Left kidney (tissue), 8 donors: Measurements from ENCODE around the gene GSAP. TPM values are rescaled to one million over a fixed set of nuclear protein-coding genes. Genes with fewer than 3 reads are reported as not detected.
"Not testable (repeated sequence)": the region's sequence is repeated elsewhere in the genome, so short reads cannot be mapped to it uniquely, and the experiment has no call there.

Experiments used
- DNase-seq: peaks from one replicate; pipeline ENCODE4 v3.0.0-alpha.2; 2013
- long read RNA-seq, 8 donors: transcript quantifications; one replicate each; lab custom pipeline, GENCODE V29; 2026
- polyA plus RNA-seq: library from polyadenylated mRNA; unstranded; fragments of 120-200 nt; gene quantifications from one replicate; pipeline ENCODE4 v1.2.1, GENCODE V29; 2013; ENCODE audit not compliant: insufficient read length

GSAP gene
- 16.6 TPM for polyA plus RNA-seq
- long read RNA-seq, donor 1, result 0 reads
- long read RNA-seq, donor 2, partial matches to known transcripts, result 0 of 2 reads
- long read RNA-seq, donor 2, other reads (novel, unspliced or antisense), result 0 of 2 reads
- long read RNA-seq, donor 3, partial matches to known transcripts, result 0 of 1 reads
- long read RNA-seq, donor 3, other reads (novel, unspliced or antisense), result 0 of 1 reads
- long read RNA-seq, donor 4, result 0 reads
- long read RNA-seq, donor 5, result 0 reads
- long read RNA-seq, donor 6, result 0 reads
- long read RNA-seq, donor 7, partial matches to known transcripts, result 0 of 1 reads
- long read RNA-seq, donor 7, other reads (novel, unspliced or antisense), result 0 of 1 reads
- long read RNA-seq, donor 8, partial matches to known transcripts, result 0 of 1 reads
- long read RNA-seq, donor 8, other reads (novel, unspliced or antisense), result 0 of 1 reads

GRCh38 chr7:77415823-77416620 lies at the start of gene GSAP:
Gene GSAP, minus strand, starts transcription at chr7:77416349. Its CDS starts 28 bp downstream, at chr7:77416321.
- no peak for DNase-seq

GRCh38 chr7:77465256-77465655 lies 49.1 kb upstream of the GSAP start:
- DNase-seq, result no peak

GRCh38 chr7:77464589-77464988 lies 48.4 kb upstream of the GSAP start:
- DNase-seq, result no peak

GRCh38 chr7:77463632-77464031 lies 47.5 kb upstream of the GSAP start:
- DNase-seq, result not testable (repeated sequence)

- no peak for DNase-seq
Observed at GRCh38 chr7:77461842-77462241, 45.7 kb upstream of the GSAP start.

GRCh38 chr7:77461246-77461645 lies 45.1 kb upstream of the GSAP start:
- DNase-seq, result no peak

- no peak for DNase-seq
Observed at GRCh38 chr7:77460057-77460486, 43.9 kb upstream of the GSAP start.

GRCh38 chr7:77459311-77459726 lies 43.2 kb upstream of the GSAP start:
- no peak for DNase-seq

- DNase-seq, result no peak
Observed at GRCh38 chr7:77458786-77459185, 42.6 kb upstream of the GSAP start.

- no peak for DNase-seq
Observed at GRCh38 chr7:77457779-77458178, 41.6 kb upstream of the GSAP start.

- DNase-seq, result no peak
Observed at GRCh38 chr7:77456696-77457095, 40.5 kb upstream of the GSAP start.

GRCh38 chr7:77455321-77455720 lies 39.2 kb upstream of the GSAP start:
- no peak for DNase-seq

- DNase-seq, result no peak
Observed at GRCh38 chr7:77454802-77455201, 38.7 kb upstream of the GSAP start.

GRCh38 chr7:77453531-77453930 lies 37.4 kb upstream of the GSAP start:
- DNase-seq, result no peak

GRCh38 chr7:77451950-77452349 lies 35.8 kb upstream of the GSAP start:
- not testable (repeated sequence) for DNase-seq

GRCh38 chr7:77450613-77451012 lies 34.5 kb upstream of the GSAP start:
- no peak for DNase-seq

GRCh38 chr7:77450054-77450453 lies 33.9 kb upstream of the GSAP start:
- no peak for DNase-seq

- no peak for DNase-seq
Observed at GRCh38 chr7:77447616-77448015, 31.5 kb upstream of the GSAP start.

GRCh38 chr7:77444123-77444522 lies 28.0 kb upstream of the GSAP start:
- no peak for DNase-seq

GRCh38 chr7:77443042-77443441 lies 26.9 kb upstream of the GSAP start:
- DNase-seq, result no peak

GRCh38 chr7:77442636-77443035 lies 26.5 kb upstream of the GSAP start:
- no peak for DNase-seq

GRCh38 chr7:77441046-77441445 lies 24.9 kb upstream of the GSAP start:
- no peak for DNase-seq

GRCh38 chr7:77439572-77439971 lies 23.4 kb upstream of the GSAP start:
- no peak for DNase-seq
